Adipocyte (in vitro differentiated cells): ENCODE measurements around the gene C2orf69.

ENCODE experiments used
- DNase-seq: peaks from one replicate; pipeline ENCODE4 v3.0.0-alpha.2; 2015; ENCODE audit warnings: low read depth
- H3K27me3 ChIP-seq: replicated peaks from 2 replicates; pipeline ENCODE4 v1.7.0; 2013; ENCODE audit warnings: mild to moderate bottlenecking, low read length, moderate library complexity; ENCODE audit not compliant: control insufficient read depth, insufficient read depth
- H3K36me3 ChIP-seq: 2 replicates; pipeline ENCODE4 v1.7.0; 2013; ENCODE audit warnings: low read length, mild to moderate bottlenecking, moderate library complexity; ENCODE audit not compliant: control insufficient read depth, insufficient read depth, severe bottlenecking
- H3K4me1 ChIP-seq: 2 replicates; pipeline ENCODE4 v1.7.0; 2013; ENCODE audit warnings: mild to moderate bottlenecking, low read length, moderate library complexity; ENCODE audit not compliant: control insufficient read depth, insufficient read depth
- H3K4me3 ChIP-seq: 2 replicates; pipeline ENCODE4 v1.7.0; 2013; ENCODE audit warnings: mild to moderate bottlenecking, low read length, moderate library complexity
- H3K9ac ChIP-seq: 2 replicates; pipeline ENCODE4 v1.7.0; 2013; ENCODE audit warnings: mild to moderate bottlenecking, low read length, moderate library complexity
- H3K9me3 ChIP-seq: 2 replicates; pipeline ENCODE4 v1.7.0; 2013; ENCODE audit warnings: mild to moderate bottlenecking, low read length, moderate library complexity; ENCODE audit not compliant: control insufficient read depth

Gene C2orf69

GRCh38 chr2:199973703-199974102 is 62.6 kb downstream of the C2orf69 start:
- Histone ChIP-seq H3K9me3 (no peaks in the 10 kb centered on the region), H3K4me1 (peaks cover 35% of the 10 kb centered on the region), H3K27me3 (no peaks in the 10 kb centered on the region), H3K36me3 (peaks cover 9% of the 10 kb centered on the region), H3K4me3 (no peak overlapping the region), H3K9ac (peak overlapping the region; percentile 25)
- DNase-seq, result peak; percentile 82

DNA sequence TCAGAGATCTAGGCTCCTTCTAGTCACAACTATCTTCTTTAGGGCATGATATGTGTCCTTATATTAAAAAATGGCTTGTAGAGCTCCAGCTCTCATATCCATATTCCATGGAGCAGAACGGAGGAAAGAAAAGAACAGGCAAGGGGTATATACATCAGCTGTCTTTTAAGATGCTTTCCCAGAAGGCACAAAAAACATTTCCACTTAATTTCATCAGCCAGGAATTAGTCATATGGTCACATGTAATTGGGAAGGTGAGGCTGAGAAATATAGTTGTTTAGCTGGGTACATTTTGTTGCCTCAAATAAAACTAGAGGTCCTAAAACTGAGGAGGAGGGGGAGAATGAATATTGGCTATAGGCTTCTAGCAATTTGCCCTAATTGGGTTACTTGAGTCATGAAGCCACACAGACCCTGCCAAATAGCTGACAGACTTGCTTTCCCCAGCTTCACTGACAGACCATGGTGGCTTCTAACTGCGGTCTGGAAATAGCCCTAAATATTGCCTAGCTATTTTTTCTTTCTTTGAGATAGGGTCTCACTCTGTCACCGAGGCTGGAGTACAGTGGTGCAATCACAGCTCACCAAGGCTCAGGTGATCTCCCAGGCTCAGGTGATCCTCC is 64.3 kb downstream of the C2orf69 start:
- H3K36me3 ChIP-seq, result peaks cover 4% of the 10 kb centered on the region
- DNase-seq, result peak; percentile 68
- H3K9me3 ChIP-seq, result no peaks in the 10 kb centered on the region
- H3K9ac ChIP-seq, result peak overlapping the region; percentile 25
- H3K27me3 ChIP-seq, result no peaks in the 10 kb centered on the region
- H3K4me3 ChIP-seq, result no peak overlapping the region
- peaks cover 48% of the 10 kb centered on the region for H3K4me1 ChIP-seq
